HepG2 (cell line): ENCODE data around the gene SCP2. TPM values are rescaled to one million over a fixed set of nuclear protein-coding genes. Genes with fewer than 3 reads are reported as not detected.

Experiments
- BATF2 ChIP-seq: sonication (generic); formaldehyde crosslinking; IDR thresholded peaks from 2 replicates; pipeline ENCODE4 v1.8.0; 2022; ENCODE audit warnings: mild to moderate bottlenecking, missing genetic modification reagents, moderate library complexity
- ETV5 ChIP-seq: IDR thresholded peaks from 2 replicates; pipeline ENCODE4 v1.6.1; 2018; ENCODE audit warnings: missing biosample characterization, missing genetic modification reagents, inconsistent platforms, borderline replicate concordance
- HNF4G ChIP-seq, 2 experiments: sonication (generic) in 1 of 2; formaldehyde crosslinking in 1 of 2; IDR thresholded peaks; 2 replicates each; pipeline versions ENCODE4 v1.4.0 to v1.6.1; 2011 to 2020; ENCODE audit warnings: borderline replicate concordance in 2 of 2, low read depth in 2 of 2, mild to moderate bottlenecking in 2 of 2, low read length in 1 of 2, missing genetic modification reagents in 1 of 2, moderate library complexity in 1 of 2
- HOXD1 ChIP-seq: sonication (generic); formaldehyde crosslinking; IDR thresholded peaks from 2 replicates; pipeline ENCODE4 v1.5.0; 2020; ENCODE audit warnings: missing genetic modification reagents
- KDM2A ChIP-seq: sonication (generic); formaldehyde crosslinking; IDR thresholded peaks from 2 replicates; pipeline ENCODE4 v1.4.0; 2020; ENCODE audit warnings: low read depth, missing genetic modification reagents, borderline replicate concordance
- MXD4 ChIP-seq: IDR thresholded peaks from 2 replicates; pipeline ENCODE4 v1.6.1; 2016; ENCODE audit warnings: mild to moderate bottlenecking, missing biosample characterization, missing genetic modification reagents
- POLR2AphosphoS5 ChIP-seq: IDR thresholded peaks from 2 replicates; pipeline ENCODE4 v1.6.1; 2012; ENCODE audit warnings: low read depth, low read length
- STAG1 ChIP-seq: sonication (generic); formaldehyde crosslinking; IDR thresholded peaks from 2 replicates; pipeline ENCODE4 v1.4.0; 2020; ENCODE audit warnings: missing genetic modification reagents
- YY1 ChIP-seq: IDR thresholded peaks from 2 replicates; pipeline ENCODE4 v1.6.1; 2011; ENCODE audit warnings: low read length, low read depth, moderate library complexity, mild to moderate bottlenecking; ENCODE audit not compliant: insufficient read depth, insufficient replicate concordance
- ZBTB38 ChIP-seq: sonication (generic); formaldehyde crosslinking; IDR thresholded peaks from 2 replicates; pipeline ENCODE4 v1.5.1; 2020; ENCODE audit warnings: mild to moderate bottlenecking, missing genetic modification reagents
- ZFP41 ChIP-seq: sonication (generic); formaldehyde crosslinking; IDR thresholded peaks from 2 replicates; pipeline ENCODE4 v1.4.0; 2020; ENCODE audit warnings: mild to moderate bottlenecking, missing genetic modification reagents, borderline replicate concordance
- ZNF160 ChIP-seq: sonication (generic); formaldehyde crosslinking; IDR thresholded peaks from 2 replicates; pipeline ENCODE4 v1.8.0; 2022; ENCODE audit warnings: mild to moderate bottlenecking, inconsistent platforms, missing genetic modification reagents
- ZNF251 ChIP-seq: sonication (generic); formaldehyde crosslinking; IDR thresholded peaks from 2 replicates; pipeline ENCODE4 v1.9.0; 2021; ENCODE audit warnings: mild to moderate bottlenecking, missing genetic modification reagents
- ZNF3 ChIP-seq: IDR thresholded peaks from 2 replicates; pipeline ENCODE4 v1.7.0; 2017; ENCODE audit warnings: inconsistent platforms
- ZNF329 ChIP-seq: sonication (generic); formaldehyde crosslinking; IDR thresholded peaks from 2 replicates; pipeline ENCODE4 v1.9.0; 2021; ENCODE audit warnings: low read depth, mild to moderate bottlenecking, missing genetic modification reagents
- ZNF484 ChIP-seq: sonication (generic); formaldehyde crosslinking; IDR thresholded peaks from 2 replicates; pipeline ENCODE4 v1.5.1; 2020; ENCODE audit warnings: mild to moderate bottlenecking, low read depth, missing genetic modification reagents, borderline replicate concordance
- ZNF644 ChIP-seq: IDR thresholded peaks from 2 replicates; pipeline ENCODE4 v1.6.1; 2016; ENCODE audit warnings: low read depth
- ZNF720 ChIP-seq: sonication (generic); formaldehyde crosslinking; IDR thresholded peaks from 2 replicates; pipeline ENCODE4 v1.4.0; 2020; ENCODE audit warnings: missing genetic modification reagents
- ZNF772 ChIP-seq: sonication (generic); formaldehyde crosslinking; IDR thresholded peaks from 2 replicates; pipeline ENCODE4 v1.5.0; 2020; ENCODE audit warnings: mild to moderate bottlenecking, missing genetic modification reagents
- polyA plus RNA-seq, 8 experiments: library from polyadenylated mRNA; depleted of rRNA in 3 of 8; stranded (reverse) in 7 of 8; unstranded in 1 of 8; fragments of >200 nt; fragmentation: Illumina TruSeq in 4 of 8; extraction: Trizol in 4 of 8; gene quantifications; 2 replicates each; pipeline versions ENCODE4 v1.2.1 to v1.2.3, GENCODE V29; 2011 to 2016; ENCODE audit warnings: low read depth in 4 of 8, missing spikeins in 1 of 8, mixed read lengths in 1 of 8; ENCODE audit not compliant: insufficient read depth in 1 of 8
- total RNA-seq, 5 experiments: library from RNA; depleted of rRNA; stranded (reverse); fragments of >200 nt; fragmentation: Illumina TruSeq; extraction: Trizol; gene quantifications; 2 replicates each; pipeline ENCODE4 v1.2.3, GENCODE V29; 2016; ENCODE audit warnings: low read depth in 1 of 5
- TF ChIP-seq, protein P1 (sequence below): IDR thresholded peaks from 2 replicates; pipeline ENCODE4 v1.6.1; 2016; ENCODE audit warnings: low read depth, missing genetic modification reagents, missing compliant biosample characterization

The SCP2 gene
- total and polyA plus RNA-seq, 2 of the 13 experiments (the other 11 are each of a cell fraction or from before 2014, with no cell fraction given): 59.0 to 133 TPM

GRCh38 chr1:53087332-53088285, 160.5 kb downstream of the SCP2 start (continued):
- TF ChIP-seq, protein P1, sequence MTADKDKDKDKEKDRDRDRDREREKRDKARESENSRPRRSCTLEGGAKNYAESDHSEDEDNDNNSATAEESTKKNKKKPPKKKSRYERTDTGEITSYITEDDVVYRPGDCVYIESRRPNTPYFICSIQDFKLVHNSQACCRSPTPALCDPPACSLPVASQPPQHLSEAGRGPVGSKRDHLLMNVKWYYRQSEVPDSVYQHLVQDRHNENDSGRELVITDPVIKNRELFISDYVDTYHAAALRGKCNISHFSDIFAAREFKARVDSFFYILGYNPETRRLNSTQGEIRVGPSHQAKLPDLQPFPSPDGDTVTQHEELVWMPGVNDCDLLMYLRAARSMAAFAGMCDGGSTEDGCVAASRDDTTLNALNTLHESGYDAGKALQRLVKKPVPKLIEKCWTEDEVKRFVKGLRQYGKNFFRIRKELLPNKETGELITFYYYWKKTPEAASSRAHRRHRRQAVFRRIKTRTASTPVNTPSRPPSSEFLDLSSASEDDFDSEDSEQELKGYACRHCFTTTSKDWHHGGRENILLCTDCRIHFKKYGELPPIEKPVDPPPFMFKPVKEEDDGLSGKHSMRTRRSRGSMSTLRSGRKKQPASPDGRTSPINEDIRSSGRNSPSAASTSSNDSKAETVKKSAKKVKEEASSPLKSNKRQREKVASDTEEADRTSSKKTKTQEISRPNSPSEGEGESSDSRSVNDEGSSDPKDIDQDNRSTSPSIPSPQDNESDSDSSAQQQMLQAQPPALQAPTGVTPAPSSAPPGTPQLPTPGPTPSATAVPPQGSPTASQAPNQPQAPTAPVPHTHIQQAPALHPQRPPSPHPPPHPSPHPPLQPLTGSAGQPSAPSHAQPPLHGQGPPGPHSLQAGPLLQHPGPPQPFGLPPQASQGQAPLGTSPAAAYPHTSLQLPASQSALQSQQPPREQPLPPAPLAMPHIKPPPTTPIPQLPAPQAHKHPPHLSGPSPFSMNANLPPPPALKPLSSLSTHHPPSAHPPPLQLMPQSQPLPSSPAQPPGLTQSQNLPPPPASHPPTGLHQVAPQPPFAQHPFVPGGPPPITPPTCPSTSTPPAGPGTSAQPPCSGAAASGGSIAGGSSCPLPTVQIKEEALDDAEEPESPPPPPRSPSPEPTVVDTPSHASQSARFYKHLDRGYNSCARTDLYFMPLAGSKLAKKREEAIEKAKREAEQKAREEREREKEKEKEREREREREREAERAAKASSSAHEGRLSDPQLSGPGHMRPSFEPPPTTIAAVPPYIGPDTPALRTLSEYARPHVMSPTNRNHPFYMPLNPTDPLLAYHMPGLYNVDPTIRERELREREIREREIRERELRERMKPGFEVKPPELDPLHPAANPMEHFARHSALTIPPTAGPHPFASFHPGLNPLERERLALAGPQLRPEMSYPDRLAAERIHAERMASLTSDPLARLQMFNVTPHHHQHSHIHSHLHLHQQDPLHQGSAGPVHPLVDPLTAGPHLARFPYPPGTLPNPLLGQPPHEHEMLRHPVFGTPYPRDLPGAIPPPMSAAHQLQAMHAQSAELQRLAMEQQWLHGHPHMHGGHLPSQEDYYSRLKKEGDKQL (CRISPR knock-in tag): no peak
- no peak for TF ChIP-seq ZNF644 (CRISPR knock-in tag)
- TF ChIP-seq HOXD1 (CRISPR knock-in tag): no peak
- peak; percentile 23; the same call in 1 of the 2 replicates for TF ChIP-seq STAG1 (CRISPR knock-in tag)
- TF ChIP-seq ZNF720 (CRISPR knock-in tag): no peak
- no peak; the same call in 1 of the 2 replicates for TF ChIP-seq ZBTB38 (CRISPR knock-in tag)
- no peak for TF ChIP-seq HNF4G (IDR thresholded peaks at IDR 0.05; ENCODE audit: borderline replicate concordance, low read depth, low read length)
- peak; percentile 6; the same call in 1 of the 2 replicates for TF ChIP-seq HNF4G (CRISPR knock-in tag; IDR thresholded peaks at IDR 0.05; ENCODE audit: borderline replicate concordance, low read depth)
- TF ChIP-seq YY1: no peak
- TF ChIP-seq POLR2AphosphoS5: no peak
- TF ChIP-seq ZNF251 (CRISPR knock-in tag): no peak
- TF ChIP-seq ZNF160 (CRISPR knock-in tag): no peak
- no peak for TF ChIP-seq ZFP41
- TF ChIP-seq MXD4 (CRISPR knock-in tag): no peak
- TF ChIP-seq ZNF484 (CRISPR knock-in tag): no peak
- TF ChIP-seq KDM2A (CRISPR knock-in tag): no peak; the same call in 1 of the 2 replicates
- TF ChIP-seq ETV5: no peak
- TF ChIP-seq ZNF329 (CRISPR knock-in tag): no peak
- no peak; the same call in 1 of the 2 replicates for TF ChIP-seq BATF2 (CRISPR knock-in tag)
- no peak for TF ChIP-seq ZNF3
- no peak for TF ChIP-seq ZNF772 (CRISPR knock-in tag)
